DMS 273 treated with DMSO at 0.1 percent for 48 hours (cell line): Measurements from ENCODE around the gene AKTIP.
"Not testable (repeated sequence)": the region's sequence is repeated elsewhere in the genome, so short reads cannot be mapped to it uniquely, and the experiment has no call there.

Experiments
- DNase-seq: peaks from one replicate; lab custom pipeline; 2025; lab: John Stamatoyannopoulos, UW

AKTIP gene

DNA sequence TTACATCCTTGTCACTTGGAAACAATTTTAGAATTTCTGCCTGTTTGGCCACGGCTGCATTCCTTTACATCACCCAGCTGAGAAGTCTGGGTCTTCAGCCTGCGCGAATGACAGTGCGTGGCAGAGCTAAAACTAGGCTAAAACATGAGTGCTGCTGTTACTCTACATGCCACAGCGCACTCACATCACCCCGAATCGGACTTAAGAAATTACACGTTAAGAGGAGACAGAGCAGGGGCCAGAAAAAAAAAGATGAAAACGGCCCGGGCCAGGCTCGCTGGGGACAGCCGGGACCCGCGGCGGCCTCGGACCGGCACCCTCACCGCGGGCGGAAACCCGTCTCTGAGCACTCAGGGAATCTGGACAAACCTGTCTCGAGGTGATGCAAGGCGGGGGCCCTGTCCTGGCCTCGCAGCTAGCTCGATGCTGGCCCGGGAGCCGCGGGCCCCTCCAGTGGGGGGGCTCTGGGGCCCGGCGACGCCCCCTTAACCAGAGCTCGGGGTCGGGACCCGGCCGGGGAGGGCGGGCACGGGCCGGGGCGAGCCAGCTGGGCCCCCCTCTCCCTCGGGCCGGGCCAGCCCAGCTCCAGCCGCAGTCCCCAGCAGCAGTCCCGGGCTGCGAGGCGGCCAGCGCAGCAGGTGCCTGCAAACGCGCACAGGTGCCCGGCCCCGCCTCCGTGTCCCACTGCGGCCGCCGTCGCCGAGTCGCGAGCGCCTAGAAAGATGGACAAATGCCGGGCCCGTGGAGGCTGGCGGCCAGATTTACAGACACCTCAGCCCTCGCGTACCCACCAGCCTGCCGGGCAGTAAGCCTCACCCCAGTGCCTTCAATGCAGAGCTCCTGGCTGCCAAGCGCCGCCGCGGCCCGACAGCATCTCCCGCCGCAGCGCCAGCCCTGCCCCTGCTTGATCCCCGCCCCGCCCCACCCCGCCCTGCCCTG, at the start of gene AKTIP:
AKTIP (minus strand) TSS at position 879 of the 939 bp plus-strand sequence. CDS start 2,950 bp downstream, outside the sequence.
- no peak for DNase-seq

- DNase-seq: peak; percentile 68
Observed at GRCh38 chr16:53549970-53550690, 47.1 kb upstream of the AKTIP start.

DNA sequence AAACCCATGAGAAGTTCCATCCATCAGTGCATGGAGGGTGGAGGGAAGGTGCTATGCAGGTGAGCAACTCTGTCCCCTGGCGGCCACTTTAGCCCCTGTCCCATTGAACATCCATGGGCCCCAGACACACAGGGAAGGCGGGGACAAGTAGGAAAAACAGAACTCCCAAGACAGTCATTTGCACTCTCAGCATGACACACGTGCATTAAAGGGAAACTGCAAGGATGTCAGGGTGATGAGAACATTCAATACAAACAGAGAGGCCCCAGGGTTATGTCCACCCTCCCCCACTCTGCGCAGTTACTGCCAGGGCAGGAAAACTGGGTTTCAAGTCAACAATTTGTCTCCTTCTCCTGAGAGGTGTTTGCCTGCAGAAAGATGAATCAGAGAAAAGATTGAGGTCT, 44.0 kb upstream of the AKTIP start:
- DNase-seq: no peak

DNA sequence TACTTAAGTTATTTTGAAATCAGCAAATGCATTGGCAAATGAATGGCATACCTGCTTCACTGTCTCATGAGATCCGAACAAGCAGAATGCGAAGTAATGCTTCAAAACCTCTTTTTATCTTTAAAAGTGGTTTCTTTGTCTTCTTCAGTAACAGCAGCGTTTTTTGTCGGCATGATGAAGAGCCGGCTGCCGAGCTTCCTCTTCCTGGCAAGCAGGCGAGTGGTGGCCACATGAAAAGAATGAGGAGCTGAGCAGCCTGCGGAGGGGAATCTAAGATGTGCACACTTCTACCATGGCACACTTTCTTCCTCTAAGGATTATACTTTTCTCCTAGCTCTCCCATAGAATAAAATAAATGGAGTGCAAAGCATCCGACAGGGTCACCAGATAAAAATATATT, 42.4 kb upstream of the AKTIP start:
- no peak for DNase-seq

- DNase-seq: no peak
Observed at GRCh38 chr16:53542283-53542682, 39.3 kb upstream of the AKTIP start.

DNA sequence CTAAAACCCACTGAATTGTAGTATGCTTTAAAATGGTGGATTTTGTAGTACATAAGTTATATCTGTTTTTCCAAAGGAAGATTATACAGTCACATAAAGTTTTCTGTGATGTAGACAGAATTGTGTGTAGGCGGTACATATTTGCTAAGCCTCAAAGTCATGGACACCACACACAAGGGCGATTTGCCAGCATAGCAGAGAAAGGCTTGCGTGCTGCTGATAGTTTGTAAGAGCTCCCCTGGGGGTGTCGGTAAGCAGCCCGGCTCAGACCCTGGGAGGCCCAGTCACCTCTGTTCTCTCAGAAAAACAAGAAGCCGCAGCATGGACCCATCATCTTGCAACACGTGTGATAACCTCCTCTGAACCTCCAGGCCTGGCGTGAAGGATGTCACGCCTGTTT, 38.3 kb upstream of the AKTIP start:
- DNase-seq: no peak

- DNase-seq: not testable (repeated sequence)
Observed at GRCh38 chr16:53539759-53540718, 37.0 kb upstream of the AKTIP start.

- not testable (repeated sequence) for DNase-seq
Observed at GRCh38 chr16:53539346-53539745, 36.3 kb upstream of the AKTIP start.

DNA sequence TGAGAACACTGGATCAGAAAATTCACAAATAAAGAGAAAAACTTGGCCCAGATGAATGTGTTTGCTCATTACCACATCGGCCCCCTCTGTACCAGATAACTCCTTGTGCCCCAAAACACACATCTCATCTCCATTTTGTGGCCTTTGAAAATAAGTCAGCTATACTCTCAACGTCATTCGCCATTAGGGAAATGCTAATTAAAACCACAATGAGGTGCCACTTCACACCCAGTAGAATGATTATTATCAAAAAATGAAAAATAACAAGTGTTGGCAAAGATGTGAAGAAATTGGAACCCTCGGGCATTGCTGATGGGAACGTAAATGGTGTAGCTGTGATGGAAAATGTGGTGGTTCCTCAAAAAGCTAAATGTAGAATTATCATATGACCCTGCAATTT, 34.6 kb upstream of the AKTIP start:
- DNase-seq: no peak

DNA sequence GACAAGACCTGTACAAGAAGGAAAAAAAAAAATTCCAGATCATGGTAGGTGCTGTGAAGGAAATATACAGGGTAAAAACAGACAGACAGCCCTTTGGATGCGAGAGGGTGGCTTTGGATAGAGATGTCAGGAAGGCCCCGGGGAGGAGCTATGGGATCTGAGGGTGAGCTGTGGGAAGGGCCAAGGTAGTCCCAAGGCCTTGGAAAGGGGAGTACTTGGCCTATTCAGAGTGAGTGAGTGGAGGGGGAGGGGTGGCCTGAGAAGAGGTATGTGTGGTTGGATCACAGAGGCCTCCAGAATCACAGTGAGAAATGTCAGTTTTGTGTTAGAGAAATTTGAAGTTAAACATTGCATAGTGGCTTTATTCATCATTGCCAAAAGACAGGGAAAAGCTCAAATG, 31.2 kb upstream of the AKTIP start:
- DNase-seq: no peak

DNA sequence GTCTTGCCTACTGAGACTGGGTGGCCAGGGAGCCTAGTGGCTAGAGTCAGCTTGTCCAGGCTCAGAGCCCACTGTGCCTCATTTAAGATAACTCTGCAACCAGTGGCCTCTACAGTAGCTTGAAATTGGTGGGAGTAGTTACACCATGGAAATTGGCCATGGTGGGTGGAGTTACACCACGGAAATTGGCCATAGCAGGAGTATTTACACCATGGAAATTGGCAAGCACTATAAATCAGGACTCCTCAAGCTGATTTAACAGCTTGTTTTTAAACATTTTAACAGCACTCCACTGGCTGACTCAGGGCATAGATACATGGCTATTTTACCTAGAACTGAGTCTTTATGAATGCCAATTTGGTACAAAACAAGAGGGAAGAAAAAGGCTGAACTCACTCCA, 27.7 kb upstream of the AKTIP start:
- no peak for DNase-seq

- no peak for DNase-seq
Observed at GRCh38 chr16:53530046-53530445, 27.0 kb upstream of the AKTIP start.

DNA sequence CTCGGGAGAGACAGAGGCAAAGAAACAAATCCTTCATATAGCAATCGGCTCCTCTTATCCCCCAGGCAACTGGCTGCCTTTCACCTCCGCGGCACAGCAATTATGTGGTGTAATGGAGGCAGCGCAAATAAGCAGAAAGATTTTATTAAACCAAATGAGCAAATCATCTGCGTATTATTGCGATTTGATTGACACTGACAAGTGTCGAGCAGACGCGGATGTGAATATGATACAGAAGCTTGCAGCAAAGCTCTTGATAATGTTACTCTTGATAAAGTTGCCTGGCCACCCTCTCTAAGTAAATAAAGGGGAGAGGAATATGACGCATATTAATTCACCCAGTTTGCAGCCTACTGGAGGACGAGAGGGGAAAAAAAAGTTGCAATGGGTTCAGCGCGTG, 26.5 kb upstream of the AKTIP start:
- no peak for DNase-seq

- DNase-seq: no peak
Observed at GRCh38 chr16:53528797-53529196, 25.8 kb upstream of the AKTIP start.

DNA sequence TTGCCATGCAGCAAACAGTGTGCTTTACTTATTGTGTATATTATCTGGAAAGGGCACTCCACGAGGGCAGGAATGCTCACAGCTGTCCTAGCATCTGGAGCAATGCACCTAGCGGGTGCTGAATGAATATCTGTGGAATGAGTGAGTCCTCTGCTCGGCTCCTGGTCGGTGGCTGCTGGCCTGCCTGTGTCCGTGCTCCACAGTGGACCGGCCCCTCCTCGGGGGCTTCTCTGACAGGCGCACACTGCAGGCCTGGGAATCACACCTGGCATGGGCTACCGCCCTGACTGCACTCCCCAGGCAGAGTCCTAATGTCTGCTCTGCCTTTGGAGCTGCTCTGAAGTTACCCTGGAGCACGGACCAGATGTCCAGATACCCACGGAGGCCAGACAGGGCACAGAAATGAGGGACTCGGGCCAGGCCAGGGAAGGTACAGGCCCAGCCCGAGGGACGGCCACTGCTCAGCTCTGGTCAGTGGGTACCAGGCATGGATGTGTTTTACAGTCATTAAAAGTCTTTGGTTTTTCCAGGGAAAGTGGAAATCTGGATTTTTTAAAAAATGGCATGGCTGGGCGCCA, 21.1 kb upstream of the AKTIP start:
- DNase-seq: no peak

DNA sequence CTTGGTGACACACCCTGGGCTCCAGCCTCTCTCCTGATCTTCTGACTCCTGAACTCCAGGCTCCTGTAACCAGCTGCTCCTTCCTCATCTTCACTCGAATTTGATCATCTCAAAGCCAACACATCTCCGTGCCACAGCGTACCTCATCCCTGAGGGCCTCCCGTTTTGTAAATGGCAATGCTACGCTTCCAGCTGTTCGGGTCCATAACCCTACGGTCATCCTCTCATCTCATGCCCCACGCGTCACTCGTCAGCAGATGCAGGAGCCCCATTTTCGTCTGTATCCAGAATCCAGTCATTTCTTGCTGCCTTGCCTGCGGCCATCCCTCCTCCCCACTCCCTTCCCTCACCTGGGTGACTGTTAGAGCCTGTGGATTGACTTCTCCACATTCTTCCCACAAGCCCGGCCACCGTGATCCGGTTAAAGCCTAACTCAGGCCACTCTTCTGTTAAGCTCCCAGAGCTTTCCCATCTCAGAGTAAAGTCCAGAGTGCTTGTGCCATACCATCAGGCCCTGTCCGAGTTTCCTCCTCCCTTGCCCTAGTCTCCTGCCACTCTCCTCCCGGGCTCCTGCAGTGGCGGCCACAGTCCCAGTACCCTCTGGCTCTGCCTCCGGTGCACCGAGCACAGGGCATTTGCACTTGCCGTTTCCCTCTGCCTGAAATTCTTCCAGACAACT, 20.3 kb upstream of the AKTIP start:
- no peak for DNase-seq

GRCh38 chr16:53519417-53520091, 16.5 kb upstream of the AKTIP start:
- no peak for DNase-seq

DNA sequence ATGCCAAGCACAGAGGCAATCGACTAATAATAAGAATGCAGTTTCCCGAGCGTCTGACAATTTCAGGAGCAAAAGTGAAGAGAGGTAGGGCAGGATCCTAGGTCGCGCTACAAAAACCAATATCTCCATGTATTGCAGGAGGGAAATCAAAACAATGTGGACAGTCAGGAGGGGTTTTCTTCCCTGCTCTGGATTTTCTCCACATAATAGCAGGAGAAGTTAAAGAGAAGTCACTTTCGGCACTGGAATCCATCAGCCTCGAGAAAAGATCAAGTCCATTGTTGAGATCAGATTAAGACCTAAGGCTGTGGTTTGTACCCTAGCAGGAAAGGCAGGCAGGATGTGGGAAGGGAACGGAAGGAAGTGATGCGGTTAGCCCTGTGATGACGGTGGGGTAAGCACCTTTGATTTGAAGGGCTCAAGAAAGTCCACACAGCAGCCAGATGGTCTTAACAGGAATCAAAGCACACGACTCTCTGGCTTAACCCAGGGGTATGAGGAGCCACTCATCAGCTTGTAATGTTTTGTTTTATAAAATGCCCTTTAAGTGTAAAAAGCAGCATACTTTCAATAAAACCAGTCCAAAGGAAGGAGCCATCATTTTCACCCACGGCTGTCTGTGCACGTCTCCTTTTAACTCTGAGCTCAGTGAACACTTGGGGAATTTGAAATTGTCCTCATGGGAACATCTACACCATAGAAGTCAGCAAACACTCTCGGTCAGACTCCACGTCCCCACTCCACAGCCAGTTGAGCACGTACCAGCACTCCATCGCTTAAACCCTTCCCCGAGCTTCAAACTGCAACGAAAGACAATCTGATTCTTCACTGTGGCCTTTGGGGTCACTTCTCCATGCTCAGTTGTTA, 15.8 kb upstream of the AKTIP start:
- DNase-seq: no peak

- no peak for DNase-seq
Observed at GRCh38 chr16:53517851-53518250, 14.8 kb upstream of the AKTIP start.

- DNase-seq: no peak
Observed at GRCh38 chr16:53515811-53516210, 12.8 kb upstream of the AKTIP start.
